ENCODE measurements around the gene EIF4E1B.

The EIF4E1B gene

GRCh38 chr5:176647030-176647842 is 16.8 kb downstream of the EIF4E1B start, which contains the start of gene TSPAN17:
TSS of gene TSPAN17 (plus strand) at chr5:176647484. CDS start at chr5:176647616, 132 bp downstream.
- DNase-seq (ENCODE audit: low read depth in 2 of 2), result peak; percentile 96 to 98

DNA sequence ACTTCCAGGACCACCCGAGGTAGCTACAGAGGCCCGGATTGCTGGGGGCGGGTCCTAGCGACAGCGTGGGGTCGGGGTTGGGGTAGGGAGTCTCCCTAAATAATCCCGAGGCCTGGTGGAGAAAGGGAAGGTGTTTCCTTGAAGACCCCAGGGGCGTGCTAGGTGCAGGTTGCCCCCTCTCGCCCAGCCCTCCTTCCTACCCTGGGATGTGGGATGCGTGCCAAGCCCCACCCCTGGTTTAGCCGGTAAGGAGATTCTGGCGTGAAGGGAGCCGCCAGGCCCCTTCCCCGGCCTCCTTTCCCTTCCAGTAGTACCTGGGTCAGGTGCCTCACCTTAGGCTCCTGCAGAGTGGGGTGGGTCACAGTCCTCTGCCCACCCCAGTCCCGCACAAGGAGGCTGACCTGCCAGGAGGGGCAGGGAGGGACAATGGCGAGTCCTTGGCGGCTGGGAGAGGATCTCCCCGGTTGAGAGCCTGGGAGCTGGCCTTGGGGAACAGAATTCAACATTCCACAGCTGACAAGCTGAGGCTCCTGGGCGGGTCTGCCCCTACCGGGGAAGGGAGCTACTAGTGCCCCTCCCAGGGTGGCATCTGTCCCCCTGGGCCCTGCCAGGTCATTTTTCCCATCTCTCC is 17.5 kb downstream of the EIF4E1B start:
- DNase-seq (ENCODE audit: low read depth in 2 of 2), result no peak

- DNase-seq (ENCODE audit: low read depth in 2 of 2), result no peak
Measured at GRCh38 chr5:176648474-176649194, 18.2 kb downstream of the EIF4E1B start.

- DNase-seq (ENCODE audit: low read depth in 2 of 2), result no peak
Measured at GRCh38 chr5:176650354-176650884, 19.9 kb downstream of the EIF4E1B start.

GRCh38 chr5:176651472-176651980 is 21.1 kb downstream of the EIF4E1B start:
- no peak for DNase-seq (ENCODE audit: low read depth in 2 of 2)

- no peak for DNase-seq (ENCODE audit: low read depth in 2 of 2)
Measured at GRCh38 chr5:176652136-176652535, 21.7 kb downstream of the EIF4E1B start.

- DNase-seq (ENCODE audit: low read depth in 2 of 2), result peak in 1 of 2 donors; percentile 44
Measured at GRCh38 chr5:176653401-176654385, 23.2 kb downstream of the EIF4E1B start.

- no peak for DNase-seq (ENCODE audit: low read depth in 2 of 2)
Measured at GRCh38 chr5:176654856-176655255, 24.4 kb downstream of the EIF4E1B start.

GRCh38 chr5:176656467-176656990 is 26.1 kb downstream of the EIF4E1B start:
- DNase-seq (ENCODE audit: low read depth in 2 of 2), result no peak

DNA sequence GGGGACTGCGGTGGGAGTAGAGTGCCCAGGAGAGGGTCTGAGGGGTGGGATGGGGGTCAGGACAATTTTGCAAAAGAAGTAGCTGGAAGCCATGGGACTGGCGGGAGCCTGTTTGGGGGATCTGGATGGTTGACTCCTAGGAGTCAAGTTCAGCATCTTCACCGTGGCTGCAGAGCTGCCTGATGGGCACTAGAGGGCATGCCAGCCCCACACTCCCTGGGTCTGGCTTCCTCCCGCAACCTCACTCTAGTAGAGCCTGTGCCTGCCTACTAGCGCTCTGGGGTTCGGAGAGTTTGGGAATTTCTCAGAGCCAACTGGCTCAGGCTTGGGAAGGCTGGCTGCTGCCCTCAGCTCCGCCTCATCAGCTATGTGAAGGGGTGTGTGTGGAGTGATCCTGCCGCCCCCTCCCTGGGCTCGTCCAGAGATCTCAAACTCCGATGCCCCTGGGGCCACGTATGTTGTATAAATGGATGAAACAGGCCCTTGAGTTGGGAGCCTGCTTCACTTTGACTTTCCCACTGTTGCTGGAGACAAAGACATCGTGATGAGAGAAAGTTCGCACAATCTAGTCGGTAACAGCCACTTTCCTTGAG is 27.6 kb downstream of the EIF4E1B start:
- DNase-seq (ENCODE audit: low read depth in 2 of 2), result peak in 1 of 2 donors; percentile 40

- no peak for DNase-seq (ENCODE audit: low read depth in 2 of 2)
Measured at GRCh38 chr5:176658817-176659511, 28.5 kb downstream of the EIF4E1B start.

- no peak for DNase-seq (ENCODE audit: low read depth in 2 of 2)
Measured at GRCh38 chr5:176659512-176659839, 29.0 kb downstream of the EIF4E1B start.

DNA sequence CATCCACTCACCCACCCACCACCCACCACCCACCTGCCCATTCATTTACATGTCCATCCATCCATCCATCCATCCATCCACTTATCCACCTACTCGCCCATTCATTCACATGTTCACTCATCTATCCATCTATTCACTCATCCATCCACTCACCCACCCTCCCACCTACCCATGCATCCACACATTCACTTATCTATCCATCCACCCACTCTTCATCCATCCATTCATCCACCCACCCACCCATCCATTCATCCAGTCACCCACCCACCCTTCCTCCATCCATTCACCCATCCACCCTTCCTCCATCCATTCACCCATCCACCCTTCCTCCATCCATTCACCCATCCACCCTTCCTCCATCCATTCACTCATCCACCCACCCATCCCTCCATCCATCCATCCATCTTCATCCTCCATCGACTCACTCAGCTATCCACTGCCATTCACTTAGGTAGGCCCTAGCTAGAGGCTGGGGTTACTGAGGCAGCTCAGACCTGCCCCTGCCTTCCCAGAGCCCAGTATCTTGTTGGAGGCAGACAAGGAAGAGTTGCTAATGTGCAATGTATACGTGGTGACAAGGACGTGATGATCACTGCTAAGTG is 29.5 kb downstream of the EIF4E1B start:
- no peak for DNase-seq (ENCODE audit: low read depth in 2 of 2)

DNA sequence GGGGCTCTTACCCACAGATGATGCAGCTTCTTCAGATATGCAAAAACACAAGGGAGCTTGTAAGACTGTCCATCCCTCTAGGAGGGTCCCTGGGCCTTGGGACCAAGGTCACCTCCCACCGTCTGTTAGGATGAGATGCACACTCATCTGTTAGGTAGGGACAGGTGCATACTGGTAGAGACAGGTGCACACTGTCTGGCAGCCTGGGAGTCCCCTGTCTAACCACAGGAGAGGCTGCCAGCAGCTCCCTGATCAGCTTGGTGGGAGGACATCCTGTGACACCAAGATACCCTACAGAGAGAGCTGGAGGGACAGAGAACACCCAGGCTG is 30.0 kb downstream of the EIF4E1B start:
- DNase-seq (ENCODE audit: low read depth in 2 of 2), result no peak

DNA sequence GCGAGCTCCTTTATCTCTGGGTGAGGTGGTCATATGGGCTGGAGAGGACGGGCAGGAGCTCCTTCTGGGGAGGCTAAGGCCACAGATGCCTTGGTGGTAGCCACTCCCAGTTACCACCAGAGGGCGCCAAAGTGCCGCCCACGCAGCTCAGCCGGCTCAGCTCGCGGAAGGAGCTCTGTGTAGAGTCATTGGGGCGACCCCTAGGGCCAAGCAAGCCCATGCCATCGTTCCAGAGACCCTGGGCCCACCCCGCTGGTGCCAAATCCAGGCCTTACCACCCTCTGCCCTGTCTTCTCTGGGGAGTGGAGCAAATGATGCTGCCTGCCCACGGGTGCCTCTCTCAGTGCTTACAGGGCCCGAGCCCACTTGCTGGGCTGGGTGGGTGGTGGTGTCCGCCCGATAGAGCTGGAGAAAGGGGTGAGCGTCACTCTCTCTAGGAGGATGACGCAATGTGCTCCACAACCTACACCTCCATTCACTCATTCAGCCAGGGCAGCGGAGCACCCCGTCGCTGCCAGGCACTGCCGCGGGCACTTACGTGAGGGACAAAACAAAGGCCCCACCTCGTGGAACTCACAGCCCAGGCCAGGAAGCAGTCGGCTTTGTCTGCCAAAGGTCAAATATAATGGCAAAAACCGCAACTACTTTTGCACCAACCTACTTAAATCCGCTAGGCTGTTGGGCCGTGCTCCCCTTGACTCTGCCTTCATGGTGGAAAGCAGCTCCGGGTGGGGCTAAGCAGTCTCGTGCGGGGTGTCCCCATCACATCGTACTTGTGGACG is 30.6 kb downstream of the EIF4E1B start:
- DNase-seq (ENCODE audit: low read depth in 2 of 2), result peak; percentile 62 to 67

DNA sequence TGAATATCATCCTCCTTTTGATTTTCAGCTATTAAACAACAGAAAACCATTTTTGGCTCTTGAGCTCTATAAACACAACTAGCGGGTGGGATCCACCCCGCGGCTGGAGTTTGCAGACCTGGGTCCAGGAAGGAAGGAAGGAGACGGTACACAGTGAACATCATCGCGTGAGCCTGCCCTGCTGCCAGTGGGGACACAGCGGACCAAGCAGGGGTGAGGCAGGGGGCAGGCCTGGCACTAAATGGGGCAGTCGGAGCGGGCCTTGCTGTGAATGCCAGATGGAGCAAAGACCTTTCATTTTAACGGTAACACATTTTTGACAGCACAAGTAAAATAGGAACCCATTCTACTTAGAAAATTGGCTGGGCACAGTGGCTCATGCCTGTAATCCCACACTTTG is 31.2 kb downstream of the EIF4E1B start:
- DNase-seq (ENCODE audit: low read depth in 2 of 2), result no peak

DNA sequence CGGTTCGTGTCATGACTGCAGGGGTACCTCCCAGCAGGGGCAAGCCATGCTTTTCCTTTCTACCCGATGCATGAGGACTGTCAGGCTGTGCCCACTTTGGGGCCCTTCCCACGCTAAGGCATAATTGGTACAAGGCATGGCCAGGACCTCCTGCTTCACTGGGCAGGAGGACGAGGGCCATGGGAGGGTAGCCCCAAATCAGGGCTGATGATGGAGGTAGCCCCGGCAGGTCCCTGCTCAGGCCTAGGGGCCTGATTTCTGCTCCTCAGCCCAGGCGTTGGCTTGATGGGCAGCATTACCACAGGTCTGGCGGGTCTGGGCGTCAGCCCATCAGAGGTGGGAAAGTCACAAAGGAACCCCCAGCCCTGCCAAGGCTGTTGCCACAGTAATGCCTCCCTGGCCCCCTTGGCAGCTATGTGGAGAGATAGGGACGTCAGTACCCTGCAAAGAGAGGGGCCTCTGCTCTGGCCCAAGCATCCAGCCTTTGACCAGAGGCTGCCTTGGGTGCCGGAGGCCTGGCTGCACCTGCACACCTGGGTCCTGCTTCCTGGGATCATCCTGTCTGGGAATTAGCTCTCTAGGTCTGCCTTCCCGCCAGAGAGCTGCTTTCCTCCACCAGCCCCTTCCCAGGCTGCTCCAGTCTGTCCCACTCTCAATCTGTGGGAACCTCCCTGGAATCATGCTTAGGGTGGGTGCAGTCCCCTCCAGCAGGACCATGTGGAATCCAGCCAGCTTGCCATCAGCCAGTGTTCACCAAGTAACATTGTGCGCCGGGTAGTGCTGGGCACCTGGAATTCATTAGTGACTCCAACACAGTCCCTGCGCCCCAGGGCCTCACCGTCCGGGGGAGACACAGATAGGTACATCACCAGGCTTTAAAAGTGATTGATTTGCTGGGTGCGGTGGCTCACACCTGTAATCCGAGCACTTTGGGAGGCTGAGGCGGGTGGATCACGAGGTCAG is 32.2 kb downstream of the EIF4E1B start:
- no peak for DNase-seq (ENCODE audit: low read depth in 2 of 2)

Data from stimulated activated CD8-positive, alpha-beta memory T cell treated with anti-CD3 and anti-CD28 coated beads, Interleukin-2, amount 100 ng/mL, for 1 hour (primary cell).